GM19023 (cell line): Measurements from ENCODE around the gene PGS1.

Source experiments
- ATAC-seq: cut with Tn5 transposase; IDR thresholded peaks from one replicate; pipeline ENCODE4 v1.9.1; 2021; ENCODE audit warnings: mild to moderate bottlenecking, moderate library complexity; ENCODE audit not compliant: unreplicated experiment

PGS1 gene

GRCh38 chr17:78345791-78346494, 32.5 kb upstream of the PGS1 start:
- no peak for ATAC-seq

GRCh38 chr17:78346605-78347250, 31.7 kb upstream of the PGS1 start:
- no peak for ATAC-seq

GRCh38 chr17:78347453-78347852, 31.0 kb upstream of the PGS1 start:
- ATAC-seq, result no peak

GRCh38 chr17:78348055-78348770, 30.2 kb upstream of the PGS1 start:
- ATAC-seq, result no peak

GRCh38 chr17:78349891-78350642, 28.4 kb upstream of the PGS1 start:
- no peak for ATAC-seq

- no peak for ATAC-seq
Measured at GRCh38 chr17:78351449-78352006, 26.9 kb upstream of the PGS1 start.

GRCh38 chr17:78353834-78354233, 24.6 kb upstream of the PGS1 start:
- no peak for ATAC-seq

- ATAC-seq, result no peak
Measured at GRCh38 chr17:78355045-78355641, 23.3 kb upstream of the PGS1 start.

GRCh38 chr17:78355701-78356100, 22.7 kb upstream of the PGS1 start:
- ATAC-seq, result no peak

- peak; percentile 56 for ATAC-seq
Measured at GRCh38 chr17:78356101-78356713, 22.2 kb upstream of the PGS1 start.

GRCh38 chr17:78357177-78357586, 21.3 kb upstream of the PGS1 start:
- ATAC-seq, result no peak

GRCh38 chr17:78357672-78358537, 20.5 kb upstream of the PGS1 start:
- no peak for ATAC-seq

- ATAC-seq, result no peak
Measured at GRCh38 chr17:78358538-78359320, 19.7 kb upstream of the PGS1 start.

GRCh38 chr17:78359321-78359996, 19.0 kb upstream of the PGS1 start:
- ATAC-seq, result peak; percentile 2

- peak; percentile 38 for ATAC-seq
Measured at GRCh38 chr17:78359997-78360370, 18.5 kb upstream of the PGS1 start, which contains the start of gene SOCS3. Gene SOCS3 (minus strand): TSS chr17:78360077. CDS start chr17:78359095, 982 bp downstream.

- ATAC-seq, result peak; percentile 23
Measured at GRCh38 chr17:78360371-78361224, 17.9 kb upstream of the PGS1 start.

- ATAC-seq, result no peak
Measured at GRCh38 chr17:78361225-78361701, 17.2 kb upstream of the PGS1 start.
